GM18517 (cell line): ENCODE data around the gene ANKRD11.
"Not testable (repeated sequence)": the region's sequence is repeated elsewhere in the genome, so short reads cannot be mapped to it uniquely, and the experiment has no call there.

Experiments used
- ATAC-seq: cut with Tn5 transposase; IDR thresholded peaks from one replicate; pipeline ENCODE4 v1.9.1; 2021; ENCODE audit warnings: mild to moderate bottlenecking, moderate library complexity; ENCODE audit not compliant: unreplicated experiment

ANKRD11 gene

GRCh38 chr16:89318871-89319630 is 171.3 kb downstream of the ANKRD11 start:
- ATAC-seq = no peak

- ATAC-seq = no peak
Measured at GRCh38 chr16:89318430-89318758, 172.0 kb downstream of the ANKRD11 start.

- ATAC-seq = no peak
Measured at GRCh38 chr16:89317729-89318429, 172.5 kb downstream of the ANKRD11 start.

GRCh38 chr16:89317101-89317671 is 173.2 kb downstream of the ANKRD11 start:
- no peak for ATAC-seq

- ATAC-seq = no peak
Measured at GRCh38 chr16:89316701-89317100, 173.7 kb downstream of the ANKRD11 start.

- ATAC-seq = no peak
Measured at GRCh38 chr16:89315791-89316581, 174.4 kb downstream of the ANKRD11 start.

- no peak for ATAC-seq
Measured at GRCh38 chr16:89315271-89315670, 175.1 kb downstream of the ANKRD11 start.

- ATAC-seq = no peak
Measured at GRCh38 chr16:89314854-89315253, 175.5 kb downstream of the ANKRD11 start.

- ATAC-seq = no peak
Measured at GRCh38 chr16:89314357-89314756, 176.0 kb downstream of the ANKRD11 start.

GRCh38 chr16:89313583-89313982 is 176.8 kb downstream of the ANKRD11 start:
- ATAC-seq = no peak

- ATAC-seq = no peak
Measured at GRCh38 chr16:89312598-89313299, 177.6 kb downstream of the ANKRD11 start.

- ATAC-seq = no peak
Measured at GRCh38 chr16:89312194-89312593, 178.2 kb downstream of the ANKRD11 start.

- ATAC-seq = no peak
Measured at GRCh38 chr16:89311636-89312035, 178.7 kb downstream of the ANKRD11 start.

- no peak for ATAC-seq
Measured at GRCh38 chr16:89309438-89310122, 180.8 kb downstream of the ANKRD11 start.

GRCh38 chr16:89308391-89309333 is 181.7 kb downstream of the ANKRD11 start:
- ATAC-seq = no peak

GRCh38 chr16:89307421-89307805 is 182.9 kb downstream of the ANKRD11 start:
- ATAC-seq = no peak

- not testable (repeated sequence) for ATAC-seq
Measured at GRCh38 chr16:89306457-89307420, 183.6 kb downstream of the ANKRD11 start.
